Neuronal stem cell (in vitro differentiated cells): ENCODE measurements around the gene SP1.
A peak's percentile ranks its signal among the peaks of the same experiment; 100 is the strongest.

ENCODE experiments used
- DNase-seq: peaks from one replicate; pipeline ENCODE4 v3.0.0-alpha.2; 2013; ENCODE audit warnings: low spot score
- H2AFZ ChIP-seq: one replicate; pipeline ENCODE4 v1.6.1; 2013; ENCODE audit warnings: mild to moderate bottlenecking, low read length, inconsistent platforms
- H2AK5ac ChIP-seq: 2 replicates; pipeline ENCODE4 v1.6.1; 2013; ENCODE audit warnings: low read depth, mild to moderate bottlenecking, inconsistent platforms, low read length, moderate library complexity, mixed read lengths
- H2BK120ac ChIP-seq: 2 replicates; pipeline ENCODE4 v1.6.1; 2013; ENCODE audit warnings: low read depth, mild to moderate bottlenecking, inconsistent platforms, low read length, moderate library complexity, mixed read lengths
- H2BK12ac ChIP-seq: one replicate; pipeline ENCODE4 v1.6.1; 2013; ENCODE audit warnings: low read length, inconsistent platforms
- H2BK15ac ChIP-seq: 2 replicates; pipeline ENCODE4 v1.6.1; 2013; ENCODE audit warnings: mild to moderate bottlenecking, low read length, inconsistent platforms, mixed read lengths
- H2BK5ac ChIP-seq: one replicate; pipeline ENCODE4 v1.6.1; 2013; ENCODE audit warnings: inconsistent platforms, mild to moderate bottlenecking, low read length, moderate library complexity
- H3K14ac ChIP-seq: one replicate; pipeline ENCODE4 v1.6.1; 2013; ENCODE audit warnings: low read length, inconsistent platforms
- H3K18ac ChIP-seq: 2 replicates; pipeline ENCODE4 v1.6.1; 2013; ENCODE audit warnings: low read length, inconsistent platforms
- H3K23ac ChIP-seq: 2 replicates; pipeline ENCODE4 v1.6.1; 2013; ENCODE audit warnings: low read depth, mild to moderate bottlenecking, mixed read lengths, low read length, inconsistent platforms; ENCODE audit not compliant: poor library complexity
- H3K27ac ChIP-seq: replicated peaks from 3 replicates; pipeline ENCODE4 v1.5.1; 2013; ENCODE audit warnings: low read length, inconsistent platforms
- H3K27me3 ChIP-seq, 3 experiments: 2 replicates each; pipeline ENCODE4 v1.6.1; 2013; ENCODE audit warnings: low read length in 3 of 3, mild to moderate bottlenecking in 2 of 3, inconsistent platforms in 1 of 3, low read depth in 1 of 3, mixed read lengths in 1 of 3, moderate library complexity in 1 of 3; ENCODE audit not compliant: control insufficient read depth in 3 of 3, insufficient read depth in 3 of 3
- H3K36me3 ChIP-seq, 2 donors: replicated peaks in 1 of 2; 2 replicates each; pipeline ENCODE4 v1.6.1; 2013; ENCODE audit warnings: low read length in 2 of 2; ENCODE audit not compliant: control insufficient read depth in 2 of 2, insufficient read depth in 2 of 2
- H3K4ac ChIP-seq: 2 replicates; pipeline ENCODE4 v1.6.1; 2013; ENCODE audit warnings: inconsistent platforms, mild to moderate bottlenecking, low read length, moderate library complexity
- H3K4me1 ChIP-seq, 2 donors: 1 replicate in 1 of 2; 2 replicates in 1 of 2; pipeline ENCODE4 v1.6.1; 2013; ENCODE audit warnings: low read length in 2 of 2, low read depth in 1 of 2; ENCODE audit not compliant: control insufficient read depth in 2 of 2, insufficient read depth in 1 of 2
- H3K4me2 ChIP-seq: one replicate; pipeline ENCODE4 v1.6.1; 2013; ENCODE audit warnings: mild to moderate bottlenecking, low read length, inconsistent platforms; ENCODE audit not compliant: insufficient read depth, poor library complexity, severe bottlenecking
- H3K4me3 ChIP-seq, 2 donors: 2 replicates each; pipeline ENCODE4 v1.5.1; 2013; ENCODE audit warnings: low read length in 2 of 2, mild to moderate bottlenecking in 2 of 2, inconsistent platforms in 1 of 2, moderate library complexity in 1 of 2
- H3K79me1 ChIP-seq: one replicate; pipeline ENCODE4 v1.6.1; 2013; ENCODE audit warnings: low read depth, mild to moderate bottlenecking, inconsistent platforms, low read length, moderate library complexity
- H3K9ac ChIP-seq: one replicate; pipeline ENCODE4 v1.6.1; 2013; ENCODE audit warnings: mild to moderate bottlenecking, low read depth, low read length, inconsistent platforms; ENCODE audit not compliant: poor library complexity
- H3K9me3 ChIP-seq, 2 donors: replicated peaks in 1 of 2; 2 replicates each; pipeline versions ENCODE3 to v1.6.1; 2013; ENCODE audit warnings: low read length in 2 of 2, mild to moderate bottlenecking in 2 of 2, inconsistent platforms in 1 of 2, low read depth in 1 of 2, mixed read lengths in 1 of 2, moderate library complexity in 1 of 2; ENCODE audit not compliant: control insufficient read depth in 2 of 2, insufficient read depth in 1 of 2
- H4K8ac ChIP-seq: one replicate; pipeline ENCODE4 v1.6.1; 2013; ENCODE audit warnings: low read depth, mild to moderate bottlenecking, inconsistent platforms, low read length, moderate library complexity
- H4K91ac ChIP-seq: one replicate; pipeline ENCODE4 v1.6.1; 2013; ENCODE audit warnings: low read length, low read depth, mild to moderate bottlenecking, inconsistent platforms; ENCODE audit not compliant: poor library complexity
- WGBS, 2 donors: extraction: QIAGEN DNeasy Blood & Tissue Kit; methylation state at CpG; one replicate each; pipeline ENCODE4 v1.1.7; 2013; ENCODE audit warnings: missing lambda C conversion rate in 2 of 2, mixed read lengths in 1 of 2; ENCODE audit not compliant: insufficient read length in 2 of 2, insufficient replicate concordance in 1 of 2; ENCODE audit errors: extremely low coverage in 2 of 2; 5-methylcytosine and 5-hydroxymethylcytosine counted together

Gene SP1

DNA sequence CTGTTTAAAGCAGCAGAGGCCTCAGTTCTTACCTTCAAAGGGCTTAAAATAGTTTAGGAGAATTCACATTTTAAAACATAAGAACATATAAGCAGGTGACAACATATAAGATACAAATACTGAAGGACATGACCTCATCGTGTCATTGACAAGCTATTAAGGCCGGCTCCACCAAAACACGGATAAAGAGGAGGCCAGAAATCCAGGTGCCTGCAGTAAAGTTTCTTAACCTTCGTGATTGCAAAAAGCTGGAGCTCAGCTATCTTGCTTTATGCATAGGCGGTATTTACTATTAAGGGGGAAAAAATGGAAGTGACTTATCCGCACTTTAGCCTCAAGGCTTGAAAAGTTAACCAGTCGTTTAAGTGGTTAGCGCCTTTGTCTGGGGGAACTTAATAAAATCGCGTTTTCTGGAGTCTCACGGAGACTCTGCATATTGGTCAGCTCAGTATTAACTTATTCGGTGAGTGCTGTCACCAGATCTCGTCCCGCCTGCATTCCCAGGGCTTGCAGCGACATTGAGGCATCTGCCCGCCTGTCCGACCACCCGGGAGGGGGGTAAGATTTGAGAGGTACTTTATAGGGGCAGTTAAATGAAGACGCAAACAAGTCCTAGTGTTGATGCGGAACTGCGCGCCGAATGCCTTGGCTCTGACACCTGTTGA lies 1.1 kb upstream of the SP1 start:
- Histone ChIP-seq H4K8ac (peak overlapping the region; percentile 88), H4K91ac (no peak overlapping the region), H2AK5ac (no peak overlapping the region), H2BK5ac (no peak overlapping the region), H3K4me2 (peak overlapping the region; percentile 45), H3K4ac (peak overlapping the region; percentile 60), H3K9ac (peak overlapping the region; percentile 37), H3K27me3 (no peaks in the 10 kb centered on the region), H3K36me3 (peaks cover 19 to 26% of the 10 kb centered on the region in 2 donors), H3K79me1 (peaks cover 11% of the 10 kb centered on the region), H2BK12ac (no peak overlapping the region), H3K4me1 (peaks cover 15 to 20% of the 10 kb centered on the region in 2 donors), H3K14ac (no peak overlapping the region), H3K23ac (no peak overlapping the region), H2BK120ac (peak overlapping the region; percentile 25), H3K27ac (peak overlapping the region; percentile 87), H3K18ac (peak overlapping the region; percentile 71), H2BK15ac (no peak overlapping the region), H3K9me3 (peaks cover 0 to 6% of the 10 kb centered on the region in 2 donors), H3K4me3 (peak overlapping the region; percentile 57 to 68), H2AFZ (peak overlapping the region; percentile 55)
- no CpG with 5 or more reads among the region's 23 CpGs for WGBS, 2 donors
- no peak for DNase-seq

DNA sequence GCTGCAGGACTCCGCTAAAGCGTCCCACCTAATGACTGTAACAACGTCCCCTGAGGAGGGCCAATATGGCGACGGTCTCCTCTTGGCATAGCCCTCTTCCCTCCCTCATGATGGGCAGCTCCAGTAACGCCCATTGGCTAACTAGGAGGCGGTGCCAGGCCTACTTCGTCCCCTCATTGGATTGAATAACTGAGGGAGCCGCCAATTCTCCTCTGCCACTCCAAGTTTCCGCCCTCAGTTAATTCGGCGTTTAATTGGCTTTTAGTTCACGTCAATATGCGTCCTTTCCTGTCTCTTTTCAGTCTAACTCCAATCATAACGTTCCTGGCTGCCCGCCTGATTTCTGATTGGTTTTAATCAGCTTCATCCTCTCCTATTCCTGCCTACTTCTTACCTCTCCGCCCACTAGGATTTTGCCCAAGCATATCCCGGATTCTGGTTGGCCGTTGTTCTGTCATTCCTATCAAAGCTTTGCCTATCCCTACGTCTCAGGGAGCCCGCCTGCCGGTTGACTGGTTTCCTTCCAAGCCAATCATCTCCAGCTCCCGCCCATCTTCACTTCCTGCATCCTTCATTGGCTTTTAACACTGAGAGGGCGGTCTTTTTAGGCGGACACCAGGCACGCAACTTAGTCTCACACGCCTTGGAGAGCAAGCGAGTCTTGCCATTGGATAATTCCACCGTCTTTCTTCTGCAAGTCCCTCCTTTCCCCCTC lies 430 bp upstream of the SP1 start:
- Histone ChIP-seq H3K14ac (no peak overlapping the region), H2AK5ac (no peak overlapping the region), H3K4me1 (peaks cover 15 to 20% of the 10 kb centered on the region in 2 donors), H2BK5ac (peak overlapping the region; percentile 75), H3K27ac (peak overlapping the region; percentile 96), H3K9ac (peak overlapping the region; percentile 37), H3K18ac (peak overlapping the region; percentile 71), H3K4ac (no peak overlapping the region), H4K91ac (no peak overlapping the region), H3K4me3 (peak overlapping the region; percentile 61 to 68), H2AFZ (peak overlapping the region; percentile 55), H3K27me3 (no peaks in the 10 kb centered on the region), H3K23ac (no peak overlapping the region), H3K36me3 (peaks cover 20 to 30% of the 10 kb centered on the region in 2 donors), H3K79me1 (peaks cover 12% of the 10 kb centered on the region), H2BK120ac (no peak overlapping the region), H3K9me3 (peaks cover 0 to 9% of the 10 kb centered on the region in 2 donors), H2BK15ac (no peak overlapping the region), H3K4me2 (peak overlapping the region; percentile 45), H4K8ac (peak overlapping the region; percentile 88), H2BK12ac (no peak overlapping the region)
- DNase-seq, result peak; percentile 100
- no CpG with 5 or more reads among the region's 29 CpGs for WGBS, 2 donors

DNA sequence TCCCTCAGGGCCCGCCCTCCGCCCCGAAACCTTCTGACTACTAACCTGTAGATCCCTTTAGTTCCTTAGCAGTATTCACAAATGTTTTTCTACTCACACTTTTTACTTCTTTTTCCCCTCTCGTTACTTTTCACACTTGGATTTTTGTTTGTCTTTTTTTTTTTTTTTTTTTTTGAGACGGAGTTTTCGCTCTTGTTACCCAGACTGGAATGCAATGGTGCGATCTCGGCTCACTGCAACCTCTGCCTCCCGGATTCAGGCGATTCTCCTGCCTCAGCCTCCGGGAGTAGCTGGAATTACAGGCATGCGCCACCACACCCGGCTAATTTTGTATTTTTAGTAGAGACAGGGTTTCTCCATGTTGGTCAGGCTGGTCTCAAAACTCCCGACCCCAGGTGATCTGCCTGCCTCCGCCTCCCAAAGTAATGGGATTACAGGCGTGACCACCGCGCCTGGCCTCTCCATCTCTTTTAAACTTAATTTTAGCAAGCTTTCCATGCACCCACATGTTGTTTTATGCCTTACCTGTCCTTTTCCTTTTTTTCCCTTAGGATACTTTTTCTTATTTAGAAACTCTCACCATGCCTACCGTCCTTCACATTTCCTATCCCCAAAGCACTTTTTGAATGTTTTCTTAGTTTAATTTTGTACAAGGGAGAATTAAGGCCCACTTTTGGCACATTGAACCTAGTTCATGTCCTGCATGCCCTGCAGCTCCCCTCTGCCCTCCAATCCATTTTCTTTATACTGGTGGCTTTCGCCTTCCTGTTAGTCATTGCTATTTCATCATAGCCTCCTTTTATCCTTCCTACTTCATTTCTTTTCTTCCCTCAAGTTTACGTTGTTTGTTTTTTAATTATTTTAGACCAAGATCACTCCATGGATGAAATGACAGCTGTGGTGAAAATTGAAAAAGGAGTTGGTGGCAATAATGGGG lies 1.1 kb downstream of the SP1 start:
- Histone ChIP-seq H3K79me1 (peaks cover 13% of the 10 kb centered on the region), H3K27me3 (no peaks in the 10 kb centered on the region), H3K4me1 (peaks cover 15 to 21% of the 10 kb centered on the region in 2 donors), H2BK120ac (no peak overlapping the region), H3K4me2 (peak overlapping the region; percentile 49), H3K4ac (no peak overlapping the region), H2AK5ac (no peak overlapping the region), H3K14ac (no peak overlapping the region), H2BK15ac (no peak overlapping the region), H2AFZ (peak overlapping the region; percentile 43), H3K4me3 (peak overlapping the region; percentile 61 to 74), H3K9me3 (peaks cover 0 to 11% of the 10 kb centered on the region in 2 donors), H3K27ac (peak overlapping the region; percentile 73), H2BK5ac (no peak overlapping the region), H3K18ac (no peak overlapping the region), H4K91ac (no peak overlapping the region), H3K23ac (no peak overlapping the region), H3K9ac (no peak overlapping the region), H3K36me3 (peaks cover 23 to 42% of the 10 kb centered on the region in 2 donors), H4K8ac (no peak overlapping the region), H2BK12ac (no peak overlapping the region)
- no CpG with 5 or more reads among the region's 21 CpGs for WGBS, 2 donors
- DNase-seq, result no peak
